Stimulated activated CD4-positive, alpha-beta T cell treated with anti-CD3 and anti-CD28 coated beads, Interleukin-4, amount 100 ng/mL, for 48 hours (primary cell): ENCODE measurements around the gene SCN8A.
A peak's percentile ranks its signal among the peaks of the same experiment; 100 is the strongest.

Experiments used
- DNase-seq, 2 donors: peaks; one replicate each; pipeline ENCODE4 v3.0.0-alpha.2; 2020; ENCODE audit warnings: low read depth in 2 of 2

Gene SCN8A

DNA sequence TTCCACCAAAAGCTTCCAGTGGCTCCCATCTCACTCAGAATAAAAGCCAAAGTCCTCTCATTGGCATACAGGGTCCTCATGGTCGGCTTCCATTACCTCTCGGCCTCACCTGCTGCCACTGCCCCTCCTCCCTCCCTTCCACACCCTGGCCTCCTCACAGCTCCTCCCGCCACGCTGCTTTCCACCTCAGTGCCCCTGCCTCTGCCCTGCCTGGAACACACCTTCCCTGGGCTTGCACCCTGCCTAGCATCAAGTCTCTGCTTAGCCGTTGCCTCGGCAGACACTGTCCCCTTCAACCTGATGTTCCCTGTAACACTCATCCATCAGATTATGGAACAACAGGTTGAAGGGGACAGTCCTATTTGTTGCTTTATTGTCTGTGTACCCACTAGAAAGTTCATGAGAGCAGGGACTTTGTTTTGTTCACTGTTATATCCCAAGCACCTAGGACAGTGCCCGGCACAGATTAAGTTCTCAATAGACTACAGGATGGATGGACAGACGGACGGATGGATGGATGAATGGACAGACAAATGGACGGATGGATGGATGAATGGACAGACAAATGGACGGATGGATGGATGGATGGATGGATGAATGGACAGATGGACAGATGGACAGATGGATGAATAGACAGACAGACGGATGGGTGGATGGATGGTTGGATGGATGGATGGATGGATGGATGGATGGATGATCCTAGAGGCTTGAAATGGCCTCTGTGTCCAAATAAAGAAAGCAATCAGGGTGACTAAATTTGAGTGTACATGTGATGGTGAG lies 242.6 kb downstream of the SCN8A start:
- no peak for DNase-seq

DNA sequence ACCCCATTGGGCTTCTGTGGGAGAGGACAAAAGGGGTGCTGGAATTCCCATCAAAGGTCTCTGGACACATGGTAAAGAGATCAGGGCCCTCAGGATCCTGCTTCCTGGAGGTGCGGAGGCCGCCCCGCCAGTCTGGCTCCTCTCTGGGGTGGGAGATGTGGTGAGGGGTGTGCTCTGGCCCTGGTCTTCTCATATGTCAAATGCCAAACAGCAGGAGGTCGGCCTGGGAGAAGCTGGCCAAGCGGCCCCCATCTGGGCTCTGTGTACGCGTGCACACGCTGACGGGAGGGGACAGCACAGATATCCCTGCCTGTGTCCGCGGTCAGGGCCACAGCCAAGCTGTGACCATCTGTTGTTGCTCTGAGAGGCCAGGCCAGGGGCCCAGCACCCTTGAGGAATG lies 243.4 kb downstream of the SCN8A start:
- DNase-seq: no peak

DNA sequence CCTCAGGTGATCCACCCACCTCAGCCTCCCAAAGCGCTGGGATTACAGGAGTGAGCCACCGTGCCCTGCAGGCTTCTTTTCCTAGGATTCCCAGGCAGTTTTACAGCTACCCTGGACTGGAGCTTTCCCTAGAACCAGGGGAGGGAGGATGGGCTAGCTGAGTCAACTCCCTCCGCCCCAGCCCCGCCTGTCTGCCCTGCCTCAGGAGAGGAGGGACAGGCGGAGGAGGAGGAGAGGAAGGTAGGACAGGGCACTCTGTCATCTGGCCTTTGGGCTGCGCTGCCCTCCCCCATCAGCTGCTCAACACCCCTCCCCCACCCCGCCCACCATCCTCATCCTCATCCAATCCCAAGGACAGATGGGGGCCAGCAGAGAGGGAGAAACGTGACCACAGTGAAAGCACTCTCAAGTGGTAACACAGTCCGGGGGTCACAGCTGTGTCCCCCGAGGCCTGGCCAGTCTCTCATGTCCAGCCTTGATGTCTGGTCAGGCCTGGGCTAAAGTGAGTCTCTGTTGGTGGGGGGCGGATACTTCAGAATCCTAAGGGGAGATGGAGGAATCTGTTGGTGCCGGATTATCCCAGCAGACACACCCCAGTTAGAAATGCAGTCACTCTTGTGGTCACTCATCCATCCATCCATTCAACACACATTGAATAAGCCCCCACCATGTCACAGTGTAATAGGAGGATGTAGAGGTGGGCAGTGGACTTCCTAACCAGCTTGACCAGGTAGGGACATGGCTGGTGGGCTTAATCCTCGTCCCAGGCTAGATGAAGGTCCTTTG lies 245.2 kb downstream of the SCN8A start:
- DNase-seq: no peak

DNA sequence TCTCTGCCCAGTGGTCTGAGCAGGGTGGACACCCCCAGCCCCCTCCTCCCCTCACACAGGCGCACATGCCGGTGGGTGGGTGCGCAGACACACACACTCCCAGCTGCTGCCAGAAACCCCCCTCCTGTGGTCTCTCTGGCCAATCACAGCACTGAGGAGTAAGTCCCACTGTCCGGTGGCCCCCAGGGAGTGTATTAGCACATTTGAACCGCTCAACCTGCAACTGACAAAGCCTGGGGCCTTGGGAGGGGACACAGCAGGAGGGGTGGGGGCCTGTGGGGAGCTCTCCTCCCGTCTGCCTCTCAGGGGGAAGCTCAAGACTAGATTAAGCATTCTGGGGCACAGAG lies 245.8 kb downstream of the SCN8A start:
- no peak for DNase-seq

DNA sequence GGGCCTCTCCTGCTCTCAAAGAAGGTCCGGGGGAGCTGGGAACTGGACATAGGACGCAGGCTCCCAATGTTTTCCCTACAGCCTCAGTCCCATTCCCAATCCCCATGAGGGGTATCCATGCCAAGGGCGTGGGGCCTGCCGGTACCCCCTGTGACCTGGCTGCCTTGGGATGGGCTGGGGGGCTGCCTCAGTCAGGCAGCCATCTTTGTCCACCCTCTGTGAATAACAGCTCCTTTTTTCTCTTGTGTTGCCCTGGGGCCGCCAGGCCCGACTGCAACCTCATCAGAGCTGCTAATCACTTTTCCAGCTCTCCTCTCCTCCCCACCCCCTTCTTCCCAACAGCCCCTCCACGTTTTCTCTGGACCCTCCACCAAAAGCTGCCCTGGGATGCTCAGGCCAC lies 246.3 kb downstream of the SCN8A start:
- no peak for DNase-seq

DNA sequence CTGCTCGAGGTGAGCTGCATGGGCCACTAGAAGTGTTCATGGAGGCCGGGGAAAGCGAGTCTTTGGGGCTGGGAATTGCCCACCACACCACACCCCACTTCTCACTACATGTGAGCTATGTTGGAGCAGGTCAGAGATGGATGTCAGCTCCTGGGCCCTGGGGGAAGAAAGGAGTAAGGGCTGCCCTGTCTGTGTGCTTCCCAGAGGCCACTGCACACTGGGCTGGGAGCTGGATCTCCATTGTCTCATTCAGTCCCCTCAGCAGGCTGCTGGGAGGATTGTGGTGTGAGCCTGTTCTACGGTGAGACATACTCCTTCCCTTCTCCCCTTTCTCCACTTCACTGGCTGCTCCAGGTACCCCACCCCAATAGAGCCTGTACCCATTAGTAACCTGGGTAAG lies 247.0 kb downstream of the SCN8A start:
- no peak for DNase-seq

DNA sequence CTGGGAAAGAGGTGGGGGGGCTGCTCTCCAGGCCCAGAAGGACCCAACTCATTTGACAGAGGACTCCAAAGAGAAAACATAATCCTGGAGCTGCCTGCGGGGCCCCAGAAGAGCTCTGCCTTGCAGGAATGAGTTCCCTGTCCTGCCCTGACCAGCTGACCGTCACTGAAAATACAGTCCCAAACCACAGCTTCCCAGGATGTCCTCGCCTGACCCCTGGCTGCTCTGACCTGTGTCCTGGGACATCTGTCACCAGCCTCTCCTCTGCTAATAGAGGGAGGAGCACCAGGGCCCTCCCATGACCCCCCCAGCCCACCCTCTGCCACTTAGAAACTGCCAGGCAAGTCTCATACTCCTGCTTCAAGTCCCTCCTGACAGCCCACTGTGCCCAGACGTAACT lies 247.7 kb downstream of the SCN8A start:
- no peak for DNase-seq

DNA sequence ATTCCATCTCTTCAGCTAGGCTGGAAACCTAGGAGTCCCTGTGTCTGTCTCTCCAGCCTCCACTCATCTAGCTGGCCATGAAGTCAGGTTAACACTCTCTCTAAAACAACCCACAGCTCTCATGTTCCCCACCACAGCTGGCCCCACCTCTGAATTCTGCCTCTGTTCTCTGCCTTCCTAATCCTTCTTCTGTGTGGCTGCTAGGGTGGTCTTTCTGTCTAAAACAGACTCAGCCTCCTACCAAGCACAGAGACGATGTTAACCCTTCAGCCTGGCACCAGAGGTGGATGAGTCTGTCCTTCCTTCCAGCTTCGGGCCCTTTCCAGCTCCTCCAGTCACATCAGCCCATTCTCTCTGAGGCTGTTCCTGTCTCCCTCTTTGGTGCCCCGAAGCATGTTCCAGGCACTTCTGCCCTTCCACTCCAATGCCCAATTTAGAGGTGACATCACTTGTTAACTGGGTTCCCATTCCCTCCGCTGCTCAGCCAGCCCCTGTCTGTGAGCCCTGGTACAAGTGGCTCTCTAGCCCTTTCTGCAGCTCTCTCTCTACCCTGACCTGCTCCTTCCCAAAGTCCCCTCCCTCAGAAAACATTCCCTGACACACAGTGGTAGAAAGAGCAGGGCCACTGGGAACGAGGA lies 248.4 kb downstream of the SCN8A start:
- DNase-seq: no peak

DNA sequence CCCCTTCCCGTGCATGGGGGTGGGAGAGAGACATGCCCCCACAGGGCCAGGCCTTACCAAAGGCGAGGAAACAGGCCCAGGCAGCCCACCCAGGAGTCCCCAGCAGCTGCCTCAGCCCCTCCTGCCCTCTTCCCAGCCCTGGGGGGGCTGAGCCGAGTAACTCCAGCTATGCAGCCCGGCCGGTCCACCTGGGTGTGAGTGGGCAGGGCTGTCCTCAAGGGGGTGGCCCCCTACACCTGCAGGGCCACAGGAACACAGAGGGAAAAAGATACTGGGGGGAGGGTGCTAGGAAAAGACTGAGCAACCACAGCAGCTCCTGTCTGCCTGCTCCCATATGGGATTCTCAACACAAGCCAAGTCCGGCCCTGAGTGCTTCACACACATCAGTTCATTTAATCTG lies 249.9 kb downstream of the SCN8A start:
- DNase-seq: no peak

DNA sequence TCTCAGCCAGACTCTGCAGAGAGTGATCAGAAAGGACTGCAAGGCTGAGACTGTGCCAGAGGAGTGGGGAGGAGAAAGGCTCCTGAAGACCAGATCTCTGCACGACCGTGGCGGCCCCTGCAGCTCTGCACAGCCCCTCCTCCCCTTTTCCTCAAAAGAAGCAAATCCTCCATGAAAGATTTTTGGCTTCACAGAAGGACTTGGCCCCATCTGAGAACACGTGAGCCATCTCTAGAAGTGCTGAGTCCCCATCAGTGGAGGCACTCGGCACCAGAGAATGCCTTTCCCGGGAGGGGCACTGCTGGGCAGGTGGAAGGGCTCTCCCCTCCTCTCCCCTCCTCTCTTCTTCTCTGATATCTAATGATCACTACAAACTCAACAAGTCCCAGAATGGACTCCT lies 250.7 kb downstream of the SCN8A start:
- DNase-seq: no peak

DNA sequence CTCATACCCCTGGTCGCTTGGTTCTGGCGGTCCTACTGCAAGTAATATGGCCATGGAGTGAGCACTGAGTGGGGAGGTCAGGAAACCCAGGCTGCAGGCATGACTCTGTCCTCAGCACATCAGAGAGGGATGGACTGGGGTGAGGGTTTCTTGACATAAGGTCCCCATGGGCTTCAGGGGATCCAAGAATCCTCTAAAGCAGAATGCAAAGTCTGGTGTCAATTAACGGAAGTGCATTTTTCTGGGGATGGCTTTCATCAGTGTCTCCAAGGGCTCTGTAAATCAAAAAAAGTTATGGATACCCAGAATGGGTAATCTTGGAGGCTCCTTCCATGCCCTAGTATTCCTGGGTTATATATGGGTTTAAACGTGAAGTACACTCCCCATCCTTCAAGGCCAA lies 253.8 kb downstream of the SCN8A start:
- no peak for DNase-seq

DNA sequence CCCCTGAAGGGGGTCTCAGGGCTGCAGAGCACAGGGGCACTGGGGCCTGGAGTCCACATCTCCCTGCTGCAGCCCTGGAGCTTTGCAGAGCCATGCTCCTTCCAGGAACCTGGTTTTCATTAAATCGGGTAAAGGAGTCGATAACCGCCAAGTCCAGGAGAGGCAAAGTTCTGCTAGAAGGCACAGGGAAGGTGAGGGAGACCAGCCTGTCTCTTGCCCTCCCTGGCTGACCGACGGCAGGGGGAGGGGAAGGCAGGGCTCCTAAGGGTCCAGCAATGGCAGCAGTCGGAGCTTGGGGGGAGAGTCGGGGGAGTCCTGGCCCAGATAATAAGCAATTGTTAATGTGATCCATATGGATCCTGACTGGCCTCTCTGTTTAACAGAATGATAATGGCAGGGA lies 254.4 kb downstream of the SCN8A start:
- no peak for DNase-seq

DNA sequence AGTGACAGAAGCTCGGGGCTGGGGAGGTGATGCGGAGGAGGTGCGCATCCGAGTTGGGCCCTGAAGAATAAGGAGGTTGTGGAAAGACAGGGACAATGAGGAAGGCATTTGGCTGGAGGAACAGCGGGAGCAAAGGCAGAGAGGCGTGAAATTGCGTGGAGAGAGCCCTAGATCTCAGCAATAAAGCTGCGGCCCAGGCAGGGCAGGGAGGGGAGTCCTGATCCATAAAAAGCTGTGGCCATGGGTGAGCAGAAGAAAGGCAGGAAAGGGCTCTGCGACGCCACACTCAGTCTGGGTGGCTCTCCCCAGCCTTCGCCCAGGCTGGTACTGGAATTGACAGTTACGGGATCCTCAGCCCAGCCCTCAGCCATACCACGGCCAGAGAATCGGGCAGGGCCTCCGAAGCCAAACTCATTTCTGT lies 255.2 kb downstream of the SCN8A start:
- DNase-seq: no peak

DNA sequence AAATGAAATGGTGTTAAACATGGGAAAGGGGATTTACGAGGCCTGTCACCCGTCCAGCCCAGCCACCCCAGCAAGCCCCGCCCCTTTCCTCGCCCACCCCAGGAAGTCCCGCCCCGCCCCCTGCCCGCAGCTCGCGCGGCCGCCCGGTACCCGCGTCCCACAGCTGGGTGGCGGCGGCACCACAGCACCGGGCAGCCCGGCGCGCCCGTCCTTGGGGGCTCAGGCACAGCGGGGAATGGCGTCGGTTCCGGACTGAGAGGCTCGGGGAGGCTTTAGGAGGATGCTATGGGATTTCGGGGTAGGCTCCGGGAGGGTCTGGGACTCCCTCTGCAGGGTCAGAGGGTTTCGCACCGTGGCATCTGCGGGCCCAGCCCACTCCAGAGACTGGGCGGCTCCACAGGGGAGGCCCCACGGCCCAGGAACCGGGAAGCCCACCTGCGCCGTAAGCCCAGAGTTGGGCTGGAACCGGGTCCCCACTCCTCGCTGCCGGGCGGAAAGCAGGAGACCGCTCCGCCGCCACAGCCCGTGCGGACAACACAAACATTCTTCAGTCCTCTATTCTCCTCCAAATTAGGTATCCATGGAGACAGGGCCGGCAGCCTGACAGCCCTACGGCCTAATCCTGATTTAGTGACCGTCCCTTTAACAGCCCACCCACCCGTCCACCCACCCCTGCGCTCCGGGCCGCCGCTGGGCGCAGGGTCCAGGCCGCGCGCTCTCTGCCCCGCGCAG lies 256.0 kb downstream of the SCN8A start:
- peak; percentile 34 to 42 for DNase-seq

DNA sequence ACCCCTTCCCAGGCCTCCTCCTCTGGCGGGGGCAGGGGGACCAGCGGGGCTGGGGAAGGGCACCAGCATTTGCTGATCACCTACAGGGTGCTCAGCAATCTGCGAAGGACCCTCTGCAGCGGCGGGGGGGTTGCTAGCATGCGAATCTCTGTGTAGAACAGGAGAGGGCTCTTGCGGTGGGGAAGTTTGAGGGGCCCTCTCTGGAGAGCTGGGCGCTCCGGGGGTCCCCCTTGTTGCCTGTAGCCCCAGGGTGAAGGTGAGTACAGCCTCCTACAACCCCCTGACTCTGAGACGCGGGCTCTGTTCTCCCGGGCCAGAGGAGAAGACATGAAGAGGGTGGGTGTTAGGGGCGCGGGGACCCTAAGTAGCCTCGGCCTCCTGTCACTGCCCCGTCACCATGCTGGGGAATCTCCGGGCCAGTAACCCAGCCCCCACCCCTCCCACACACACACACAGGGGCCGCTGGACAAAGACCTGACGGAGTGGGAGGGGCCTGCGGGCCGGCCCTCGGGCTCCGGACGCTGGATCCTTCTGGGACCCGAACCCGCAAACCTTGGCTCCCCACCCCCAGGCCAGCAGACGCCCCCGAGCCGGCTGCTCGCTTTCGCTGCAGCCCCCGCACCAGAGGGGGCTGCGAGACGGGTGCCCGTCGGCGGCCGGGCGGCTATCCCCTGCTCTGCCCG lies 256.8 kb downstream of the SCN8A start:
- no peak for DNase-seq

DNA sequence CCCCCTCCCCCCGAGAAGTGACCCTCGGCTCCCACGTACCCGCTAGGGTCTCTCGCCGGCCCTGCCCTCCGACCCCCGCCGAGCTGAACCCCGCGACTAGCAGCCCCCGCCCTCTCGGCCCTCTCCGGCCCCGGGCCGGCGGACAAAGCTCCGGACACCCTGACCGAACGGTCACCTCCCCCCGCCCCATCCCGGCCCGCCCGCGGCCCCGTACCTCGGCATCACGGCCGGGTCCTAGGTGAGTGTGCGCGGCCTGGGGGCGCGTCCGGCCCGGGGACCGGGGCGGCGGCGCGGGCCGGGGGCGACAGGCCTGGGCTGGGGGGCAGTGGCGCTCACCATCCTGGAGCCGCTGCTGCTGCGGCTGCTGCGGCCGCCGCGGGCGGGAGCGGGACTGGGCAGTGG lies 257.3 kb downstream of the SCN8A start, which contains the start of gene FIGNL2:
TSS of gene FIGNL2 (minus strand) at position 393 of the 402 bp plus-strand sequence. CDS start 26,305 bp downstream, outside the sequence.
- no peak for DNase-seq

DNA sequence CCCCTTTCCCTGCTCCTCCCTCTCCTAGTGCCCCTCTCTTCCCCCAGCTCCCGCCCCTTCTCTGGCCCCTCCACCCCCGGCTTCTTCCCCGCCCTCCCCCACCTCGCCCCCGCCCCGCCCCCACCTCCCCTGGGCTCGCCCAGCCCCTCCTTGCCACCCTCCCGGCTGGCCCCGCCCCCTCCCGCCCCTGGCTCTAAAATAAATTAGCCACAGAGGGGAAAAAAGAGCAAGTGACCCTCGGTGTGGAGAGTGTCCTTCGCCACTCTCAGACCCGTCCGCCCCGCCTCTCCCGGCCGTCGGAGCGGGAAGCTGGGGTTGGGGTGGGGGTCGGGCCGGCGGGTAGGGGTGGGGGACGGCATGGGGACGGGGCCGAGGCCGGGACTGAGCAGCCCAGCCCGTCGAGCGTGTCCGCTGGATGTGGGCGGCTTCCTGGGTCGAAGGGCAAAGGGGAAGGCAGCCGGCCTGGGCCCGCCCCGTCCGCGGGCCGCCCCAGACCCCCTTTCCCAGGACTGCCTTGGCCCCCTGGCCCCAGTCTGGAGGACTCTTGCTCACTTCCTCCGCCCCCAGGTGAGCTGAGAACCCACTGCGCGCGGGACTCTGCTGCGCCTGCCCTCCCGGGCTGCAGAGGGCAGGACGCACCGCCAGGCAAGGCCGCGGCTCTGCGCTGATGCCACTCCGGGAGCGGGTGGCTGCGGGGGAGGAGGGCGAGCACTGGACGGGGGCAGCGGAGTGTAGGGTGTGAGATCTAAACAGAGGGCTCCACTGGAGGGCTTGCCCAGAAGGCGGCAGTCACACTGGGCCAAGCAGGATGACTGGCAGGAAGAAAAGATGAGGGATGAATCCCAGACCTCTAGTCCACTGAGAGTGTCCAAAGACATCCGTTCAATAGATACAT lies 258.1 kb downstream of the SCN8A start:
- no peak for DNase-seq

DNA sequence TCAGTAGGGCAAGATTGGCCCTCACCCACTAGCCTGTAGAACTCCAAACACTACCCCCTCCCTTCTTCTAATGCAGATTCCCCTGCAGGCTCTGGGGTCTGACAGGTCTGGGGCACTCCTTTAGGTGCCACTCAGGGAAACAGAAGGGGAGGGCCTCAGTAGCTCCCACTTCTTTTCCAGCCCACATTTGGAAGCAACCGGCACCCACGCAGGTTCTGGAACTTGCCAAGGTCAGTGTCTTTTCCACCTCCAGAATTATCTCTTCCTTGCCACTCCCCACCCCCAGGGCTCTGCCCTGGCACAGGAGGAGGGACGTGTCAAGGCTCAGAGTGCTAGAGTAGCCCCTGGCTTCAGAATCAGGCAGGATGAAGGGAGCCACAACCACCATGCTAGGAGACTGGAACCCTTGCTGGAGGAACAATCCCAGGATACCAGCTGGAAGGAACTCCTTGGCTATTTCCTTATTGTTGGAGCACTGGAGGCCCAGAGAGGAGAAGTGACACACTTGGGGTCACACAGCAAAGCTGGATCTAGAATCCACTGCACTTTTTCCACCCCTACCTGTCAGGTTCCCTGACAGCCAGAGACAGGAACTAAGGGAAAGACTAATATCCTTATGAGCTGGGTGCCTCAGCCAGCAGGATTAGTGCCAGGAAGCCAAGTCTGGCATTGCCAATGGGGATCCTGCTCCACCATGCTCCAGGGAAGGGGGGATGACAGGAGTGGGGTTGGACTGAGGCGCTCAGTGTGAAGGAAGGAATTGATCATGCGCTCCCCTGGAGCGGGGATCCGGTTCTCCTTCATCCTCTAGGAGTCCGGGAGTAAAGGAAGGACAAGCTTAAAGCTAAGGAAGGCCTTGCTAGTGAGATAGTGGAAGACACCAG lies 259.3 kb downstream of the SCN8A start:
- no peak for DNase-seq

DNA sequence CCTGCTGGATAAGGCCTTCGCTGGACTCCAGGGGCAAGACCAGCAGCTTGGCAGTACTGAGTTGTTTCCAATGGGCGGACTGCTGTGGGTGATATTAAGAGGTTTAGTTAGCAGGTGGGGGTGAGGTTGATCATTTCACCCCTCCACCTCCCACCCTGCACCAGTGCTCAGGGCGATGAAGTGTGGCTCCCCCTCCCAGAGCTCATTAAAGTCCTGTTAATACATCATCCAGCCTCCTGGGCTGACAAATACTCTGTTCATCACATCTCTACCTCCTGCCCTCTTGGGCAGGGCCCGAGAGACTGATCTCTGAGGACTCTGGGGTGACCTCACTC lies 259.9 kb downstream of the SCN8A start:
- no peak for DNase-seq
